22Rv1 (cell line): ENCODE data around the gene ZBED4.

Experiments used
- H3K27ac ChIP-seq: fragments of 450-650 bp; 2 replicates; pipeline ENCODE4 v1.5.1; 2017
- ZFX ChIP-seq: fragments of 450-650 bp; IDR thresholded peaks from 2 replicates; pipeline ENCODE4 v1.6.1; 2017; ENCODE audit warnings: antibody characterized with exemption, borderline replicate concordance
- TF ChIP-seq, protein P1 (sequence below): fragments of 450-650 bp; IDR thresholded peaks from 2 replicates; pipeline ENCODE4 v1.5.1; 2017; ENCODE audit warnings: mild to moderate bottlenecking

The ZBED4 gene

DNA sequence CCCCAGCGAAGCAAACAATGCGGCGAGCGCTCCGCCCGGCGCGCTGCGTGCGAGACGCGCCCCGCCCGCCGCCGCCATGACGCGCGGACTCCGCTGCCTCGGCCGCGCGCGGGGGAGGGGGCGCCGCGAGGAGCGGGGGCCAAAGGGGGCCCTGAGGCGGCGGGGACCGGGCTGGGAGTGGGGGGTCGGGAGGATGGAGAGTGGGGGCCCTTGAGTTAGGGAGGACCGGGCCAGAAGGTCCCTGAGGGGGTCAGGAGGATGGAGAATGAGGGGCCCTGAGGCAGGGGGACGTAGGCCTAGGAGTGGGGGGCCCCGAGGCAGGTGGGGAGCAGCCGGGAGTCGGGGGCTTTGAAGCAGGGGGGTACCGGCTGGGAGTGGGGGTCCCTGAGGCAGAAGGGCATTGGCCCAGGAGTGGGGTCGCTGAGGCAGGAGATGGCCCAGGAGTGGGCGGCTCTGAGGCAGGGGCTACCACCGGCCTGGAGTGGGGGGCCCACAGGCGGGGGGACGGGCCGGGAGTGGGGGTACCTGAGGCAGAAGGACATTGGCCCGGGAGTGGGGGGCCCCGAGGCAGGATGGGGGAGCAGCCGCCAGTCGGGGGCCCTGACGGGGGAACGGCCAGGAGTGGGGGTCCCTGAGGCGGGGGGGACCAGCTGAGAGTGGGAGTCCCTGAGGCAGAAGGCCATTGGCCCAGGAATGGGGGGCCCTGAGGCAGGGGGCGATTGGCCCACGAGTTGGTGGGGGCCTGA, 25.6 kb upstream of the ZBED4 start, which contains the start of gene BRD1:
Gene BRD1 (minus strand): TSS at position 21 of the 746 bp plus-strand sequence. CDS start 3,556 bp downstream, outside the sequence.
- H3K27ac ChIP-seq: peak within 1 kb of the TSS; percentile 75
- TF ChIP-seq ZFX: no peak
- TF ChIP-seq, protein P1, sequence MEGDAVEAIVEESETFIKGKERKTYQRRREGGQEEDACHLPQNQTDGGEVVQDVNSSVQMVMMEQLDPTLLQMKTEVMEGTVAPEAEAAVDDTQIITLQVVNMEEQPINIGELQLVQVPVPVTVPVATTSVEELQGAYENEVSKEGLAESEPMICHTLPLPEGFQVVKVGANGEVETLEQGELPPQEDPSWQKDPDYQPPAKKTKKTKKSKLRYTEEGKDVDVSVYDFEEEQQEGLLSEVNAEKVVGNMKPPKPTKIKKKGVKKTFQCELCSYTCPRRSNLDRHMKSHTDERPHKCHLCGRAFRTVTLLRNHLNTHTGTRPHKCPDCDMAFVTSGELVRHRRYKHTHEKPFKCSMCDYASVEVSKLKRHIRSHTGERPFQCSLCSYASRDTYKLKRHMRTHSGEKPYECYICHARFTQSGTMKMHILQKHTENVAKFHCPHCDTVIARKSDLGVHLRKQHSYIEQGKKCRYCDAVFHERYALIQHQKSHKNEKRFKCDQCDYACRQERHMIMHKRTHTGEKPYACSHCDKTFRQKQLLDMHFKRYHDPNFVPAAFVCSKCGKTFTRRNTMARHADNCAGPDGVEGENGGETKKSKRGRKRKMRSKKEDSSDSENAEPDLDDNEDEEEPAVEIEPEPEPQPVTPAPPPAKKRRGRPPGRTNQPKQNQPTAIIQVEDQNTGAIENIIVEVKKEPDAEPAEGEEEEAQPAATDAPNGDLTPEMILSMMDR: no peak

DNA sequence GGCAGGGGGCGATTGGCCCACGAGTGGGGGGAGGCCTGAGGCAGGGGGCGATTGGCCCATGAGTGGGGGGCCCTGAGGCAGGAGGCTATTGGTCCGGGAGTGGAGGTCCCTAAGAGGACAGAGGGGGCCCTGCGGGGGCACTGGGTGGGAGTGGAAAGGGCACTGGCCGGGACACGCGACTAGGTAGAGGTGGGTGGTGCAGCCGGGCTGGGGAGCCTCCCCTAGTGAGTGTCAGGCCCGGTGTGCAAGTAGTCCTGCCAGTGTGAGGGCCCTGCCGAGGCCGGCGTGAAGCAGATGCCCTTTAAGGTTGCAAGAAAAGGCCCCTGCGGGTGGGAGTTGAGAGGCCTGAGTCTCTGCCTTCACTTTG, 25.1 kb upstream of the ZBED4 start:
- TF ChIP-seq, protein P1: no peak
- no peak for TF ChIP-seq ZFX
- H3K27ac ChIP-seq: no peak overlapping the region

- TF ChIP-seq, protein P1: no peak
- no peak for TF ChIP-seq ZFX
- no peak overlapping the region for H3K27ac ChIP-seq
These were observed 24.4 kb upstream of the ZBED4 start for GRCh38 chr22:49829044-49829853.

GRCh38 chr22:49833340-49834007, 20.2 kb upstream of the ZBED4 start:
- no peak for TF ChIP-seq ZFX
- TF ChIP-seq, protein P1: no peak
- no peak overlapping the region for H3K27ac ChIP-seq

DNA sequence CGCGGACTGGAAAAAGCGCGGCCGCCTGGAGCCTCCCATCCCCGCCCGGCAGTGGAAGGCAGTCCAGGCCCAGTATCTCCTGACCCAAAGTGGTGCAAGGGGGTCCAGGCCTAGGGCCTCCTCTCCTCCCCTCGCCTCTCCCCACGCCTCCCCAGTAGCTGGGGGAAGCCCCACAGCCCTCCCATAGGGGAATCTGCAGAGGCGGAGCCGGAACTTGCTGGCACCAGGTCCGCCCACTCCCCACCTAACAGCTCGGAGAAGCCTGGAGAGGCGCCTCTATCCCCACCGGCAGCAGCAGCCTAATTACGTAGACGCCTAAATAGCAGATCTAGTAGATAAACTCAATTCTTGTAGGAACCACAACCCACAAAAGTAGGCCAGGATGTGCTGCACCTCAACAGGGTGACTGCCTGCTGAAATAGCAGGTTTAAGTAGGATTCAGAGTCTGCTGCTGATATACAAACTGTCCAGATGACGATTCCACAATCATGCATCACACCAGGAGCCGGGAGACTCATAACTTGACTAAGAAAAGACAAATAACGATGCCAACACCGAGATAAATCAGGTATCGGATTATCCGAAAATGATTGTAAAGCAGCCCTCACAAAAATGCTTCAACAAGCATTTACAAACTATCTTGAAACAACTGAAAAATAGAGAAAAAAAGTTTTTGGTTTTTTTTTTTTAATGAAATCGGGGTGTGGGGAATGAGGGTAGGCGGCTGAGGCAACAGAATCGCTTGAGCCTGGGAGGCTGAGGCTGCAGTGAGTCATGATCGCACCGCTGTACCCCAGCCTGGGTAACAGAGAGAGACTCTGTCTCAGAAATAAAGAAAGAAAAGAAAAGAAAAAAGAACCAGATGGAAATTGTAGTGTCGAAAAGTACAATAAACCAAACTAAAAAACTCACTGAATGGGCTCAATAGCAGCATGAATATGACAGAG, 14.6 kb upstream of the ZBED4 start:
- TF ChIP-seq, protein P1: no peak
- no peak overlapping the region for H3K27ac ChIP-seq

DNA sequence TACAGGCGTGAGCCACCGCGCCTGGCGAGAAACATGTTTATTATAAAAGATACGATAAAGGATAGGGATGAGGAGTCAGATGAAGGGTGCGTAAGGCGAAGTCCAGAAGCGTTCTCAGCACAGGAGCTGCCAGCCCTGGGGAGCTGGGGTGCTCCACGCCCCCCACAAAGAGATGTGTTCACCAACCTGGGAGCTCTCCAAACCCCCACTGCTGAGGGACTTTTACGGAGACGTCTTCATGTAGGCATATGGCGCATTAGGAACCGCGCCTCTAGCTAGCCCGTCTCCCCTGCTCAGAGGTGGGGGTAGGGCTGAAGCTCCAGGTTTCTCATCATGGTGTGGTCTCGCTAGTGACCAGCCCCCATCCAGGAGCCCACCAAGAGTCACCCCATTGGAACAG, 8.4 kb upstream of the ZBED4 start:
- TF ChIP-seq, protein P1: no peak
- TF ChIP-seq ZFX: no peak
- H3K27ac ChIP-seq: no peak overlapping the region
